HepG2 (cell line): ENCODE results near the gene C19orf38. TPM values are rescaled to one million over a fixed set of nuclear protein-coding genes. Genes with fewer than 3 reads are reported as not detected.

Experiments
- AHR ChIP-seq: IDR thresholded peaks from 2 replicates; pipeline ENCODE4 v1.6.1; 2018; ENCODE audit warnings: missing genetic modification reagents, missing compliant biosample characterization
- GPN1 ChIP-seq: sonication (generic); formaldehyde crosslinking; IDR thresholded peaks from 2 replicates; pipeline ENCODE4 v1.5.1; 2020; ENCODE audit warnings: missing genetic modification reagents, borderline replicate concordance
- GTF3A ChIP-seq: sonication (generic); formaldehyde crosslinking; conservative IDR thresholded peaks from 2 replicates; pipeline ENCODE4 v1.4.0; 2020; ENCODE audit warnings: mild to moderate bottlenecking, missing genetic modification reagents
- HNRNPLL ChIP-seq: fragments of 200-400 bp; formaldehyde crosslinking; IDR thresholded peaks from 2 replicates; pipeline ENCODE4 v1.6.1; 2017; ENCODE audit warnings: mild to moderate bottlenecking, low read depth, low read length; ENCODE audit not compliant: poor library complexity, severe bottlenecking
- MED1 ChIP-seq: sonication (generic); formaldehyde crosslinking; IDR thresholded peaks from 2 replicates; pipeline ENCODE4 v1.4.0; 2020; ENCODE audit warnings: missing genetic modification reagents
- PHF21A ChIP-seq: sonication (generic); formaldehyde crosslinking; IDR thresholded peaks from 2 replicates; pipeline ENCODE4 v1.5.0; 2020; ENCODE audit warnings: mild to moderate bottlenecking, missing genetic modification reagents
- RAD21 ChIP-seq: fragments of 450-650 bp; formaldehyde crosslinking; IDR thresholded peaks from 2 replicates; pipeline ENCODE4 v1.5.0; 2020; ENCODE audit warnings: mild to moderate bottlenecking
- SCMH1 ChIP-seq: sonication (generic); formaldehyde crosslinking; IDR thresholded peaks from 2 replicates; pipeline ENCODE4 v1.9.0; 2021; ENCODE audit warnings: missing genetic modification reagents, mild to moderate bottlenecking, borderline replicate concordance
- SIX1 ChIP-seq: sonication (generic); formaldehyde crosslinking; IDR thresholded peaks from 2 replicates; pipeline ENCODE4 v1.4.0; 2020; ENCODE audit warnings: missing genetic modification reagents, borderline replicate concordance
- SIX4 ChIP-seq: sonication (generic); formaldehyde crosslinking; IDR thresholded peaks from 2 replicates; pipeline ENCODE4 v1.4.0; 2020; ENCODE audit warnings: missing genetic modification reagents
- SNAI1 ChIP-seq: sonication (generic); formaldehyde crosslinking; IDR thresholded peaks from 2 replicates; pipeline ENCODE4 v1.5.0; 2020; ENCODE audit warnings: mild to moderate bottlenecking, missing genetic modification reagents, borderline replicate concordance
- TEAD2 ChIP-seq: sonication (generic); formaldehyde crosslinking; IDR thresholded peaks from 2 replicates; pipeline ENCODE4 v1.9.0; 2021; ENCODE audit warnings: missing genetic modification reagents
- XBP1 ChIP-seq: sonication (generic); formaldehyde crosslinking; IDR thresholded peaks from 2 replicates; pipeline ENCODE4 v1.5.0; 2020; ENCODE audit warnings: missing genetic modification reagents
- YEATS2 ChIP-seq: sonication (generic); formaldehyde crosslinking; IDR thresholded peaks from 2 replicates; pipeline ENCODE4 v1.4.0; 2020; ENCODE audit warnings: missing genetic modification reagents, borderline replicate concordance
- ZFP62 ChIP-seq: sonication (generic); formaldehyde crosslinking; IDR thresholded peaks from 2 replicates; pipeline ENCODE4 v1.4.0; 2020; ENCODE audit warnings: missing genetic modification reagents
- ZNF20 ChIP-seq: sonication (generic); formaldehyde crosslinking; IDR thresholded peaks from 2 replicates; pipeline ENCODE4 v1.4.0; 2020; ENCODE audit warnings: mild to moderate bottlenecking, moderate library complexity, missing genetic modification reagents
- ZNF337 ChIP-seq: sonication (generic); formaldehyde crosslinking; IDR thresholded peaks from 2 replicates; pipeline ENCODE4 v1.5.1; 2020; ENCODE audit warnings: missing genetic modification reagents, low read depth, mild to moderate bottlenecking, borderline replicate concordance
- ZNF33A ChIP-seq: sonication (generic); formaldehyde crosslinking; IDR thresholded peaks from 2 replicates; pipeline ENCODE4 v1.5.1; 2020; ENCODE audit warnings: missing genetic modification reagents, mild to moderate bottlenecking, moderate library complexity, borderline replicate concordance
- ZNF567 ChIP-seq: sonication (generic); formaldehyde crosslinking; IDR thresholded peaks from 2 replicates; pipeline ENCODE4 v1.8.1; 2023; ENCODE audit warnings: mild to moderate bottlenecking, missing genetic modification reagents, borderline replicate concordance
- polyA plus RNA-seq, 8 experiments: library from polyadenylated mRNA; depleted of rRNA in 3 of 8; stranded (reverse) in 7 of 8; unstranded in 1 of 8; fragments of >200 nt; fragmentation: Illumina TruSeq in 4 of 8; extraction: Trizol in 4 of 8; gene quantifications; 2 replicates each; pipeline versions ENCODE4 v1.2.1 to v1.2.3, GENCODE V29; 2011 to 2016; ENCODE audit warnings: low read depth in 4 of 8, missing spikeins in 1 of 8, mixed read lengths in 1 of 8; ENCODE audit not compliant: insufficient read depth in 1 of 8
- total RNA-seq, 5 experiments: library from RNA; depleted of rRNA; stranded (reverse); fragments of >200 nt; fragmentation: Illumina TruSeq; extraction: Trizol; gene quantifications; 2 replicates each; pipeline ENCODE4 v1.2.3, GENCODE V29; 2016; ENCODE audit warnings: low read depth in 1 of 5
- TF ChIP-seq, protein P1 (sequence below): IDR thresholded peaks from 2 replicates; pipeline ENCODE4 v1.6.1; 2018; ENCODE audit warnings: missing genetic modification reagents, mild to moderate bottlenecking, missing compliant biosample characterization
- TF ChIP-seq, protein P2 (sequence below): sonication (generic); formaldehyde crosslinking; IDR thresholded peaks from 2 replicates; pipeline ENCODE4; 2020; ENCODE audit warnings: missing genetic modification reagents, mild to moderate bottlenecking, borderline replicate concordance
- TF ChIP-seq, protein P3 (sequence below): sonication (generic); formaldehyde crosslinking; IDR thresholded peaks from 2 replicates; pipeline ENCODE4 v1.4.0; 2020; ENCODE audit warnings: missing genetic modification reagents, borderline replicate concordance

Gene C19orf38
- total and polyA plus RNA-seq, 2 of the 13 experiments (the other 11 are each of a cell fraction or from before 2014, with no cell fraction given) = 0.11 TPM; not detected in 1

DNA sequence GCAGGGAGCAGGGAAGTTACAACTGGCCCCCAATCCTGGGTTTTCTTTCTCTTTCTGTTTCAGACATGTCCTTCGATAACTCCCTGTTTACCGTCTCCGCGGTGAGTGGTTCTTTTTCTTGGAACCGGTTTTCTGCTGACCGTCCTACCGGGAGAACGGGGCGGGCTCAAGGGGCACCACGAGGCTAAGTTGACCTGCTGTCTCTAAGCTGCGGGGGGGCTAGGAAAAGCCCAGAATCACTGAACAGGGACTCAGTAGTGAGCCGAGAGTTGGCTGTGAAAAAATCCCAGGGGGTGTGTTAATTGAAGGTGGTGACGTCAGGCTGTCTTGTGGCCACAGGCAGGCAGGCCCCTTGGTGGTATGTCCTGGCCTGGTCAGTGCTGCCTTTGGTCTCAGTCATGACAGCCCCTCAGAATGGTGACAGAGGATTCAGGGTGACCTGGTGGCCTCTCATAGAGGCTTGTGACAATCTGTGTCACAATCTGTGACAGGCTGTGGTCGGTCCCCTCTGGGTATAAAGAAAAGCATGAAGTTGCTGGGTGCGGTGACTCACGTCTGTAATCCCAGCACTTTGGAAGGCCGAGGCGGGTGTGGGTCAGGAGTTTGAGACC is 15.0 kb downstream of the C19orf38 start (continued):
- TF ChIP-seq YEATS2 (CRISPR knock-in tag) (no peak), SIX4 (CRISPR knock-in tag) (no peak; the same call in 1 of the 2 replicates), ZNF567 (CRISPR knock-in tag) (no peak), GTF3A (CRISPR knock-in tag) (no peak), MED1 (CRISPR knock-in tag) (0 out of 2 replicates have a peak, but pooled peaks have one; percentile 21), ZFP62 (CRISPR knock-in tag) (no peak), ZNF337 (CRISPR knock-in tag) (no peak), TEAD2 (CRISPR knock-in tag) (no peak), ZNF33A (CRISPR knock-in tag) (no peak), SIX1 (CRISPR knock-in tag) (no peak), SNAI1 (no peak), PHF21A (CRISPR knock-in tag) (no peak), ZNF20 (no peak), RAD21 (CRISPR knock-in tag) (no peak), AHR (no peak), HNRNPLL (no peak), GPN1 (CRISPR knock-in tag) (no peak), SCMH1 (CRISPR knock-in tag) (no peak), XBP1 (CRISPR knock-in tag) (no peak)
- TF ChIP-seq, protein P1, sequence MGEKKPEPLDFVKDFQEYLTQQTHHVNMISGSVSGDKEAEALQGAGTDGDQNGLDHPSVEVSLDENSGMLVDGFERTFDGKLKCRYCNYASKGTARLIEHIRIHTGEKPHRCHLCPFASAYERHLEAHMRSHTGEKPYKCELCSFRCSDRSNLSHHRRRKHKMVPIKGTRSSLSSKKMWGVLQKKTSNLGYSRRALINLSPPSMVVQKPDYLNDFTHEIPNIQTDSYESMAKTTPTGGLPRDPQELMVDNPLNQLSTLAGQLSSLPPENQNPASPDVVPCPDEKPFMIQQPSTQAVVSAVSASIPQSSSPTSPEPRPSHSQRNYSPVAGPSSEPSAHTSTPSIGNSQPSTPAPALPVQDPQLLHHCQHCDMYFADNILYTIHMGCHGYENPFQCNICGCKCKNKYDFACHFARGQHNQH (CRISPR knock-in tag) = no peak
- TF ChIP-seq, protein P2, sequence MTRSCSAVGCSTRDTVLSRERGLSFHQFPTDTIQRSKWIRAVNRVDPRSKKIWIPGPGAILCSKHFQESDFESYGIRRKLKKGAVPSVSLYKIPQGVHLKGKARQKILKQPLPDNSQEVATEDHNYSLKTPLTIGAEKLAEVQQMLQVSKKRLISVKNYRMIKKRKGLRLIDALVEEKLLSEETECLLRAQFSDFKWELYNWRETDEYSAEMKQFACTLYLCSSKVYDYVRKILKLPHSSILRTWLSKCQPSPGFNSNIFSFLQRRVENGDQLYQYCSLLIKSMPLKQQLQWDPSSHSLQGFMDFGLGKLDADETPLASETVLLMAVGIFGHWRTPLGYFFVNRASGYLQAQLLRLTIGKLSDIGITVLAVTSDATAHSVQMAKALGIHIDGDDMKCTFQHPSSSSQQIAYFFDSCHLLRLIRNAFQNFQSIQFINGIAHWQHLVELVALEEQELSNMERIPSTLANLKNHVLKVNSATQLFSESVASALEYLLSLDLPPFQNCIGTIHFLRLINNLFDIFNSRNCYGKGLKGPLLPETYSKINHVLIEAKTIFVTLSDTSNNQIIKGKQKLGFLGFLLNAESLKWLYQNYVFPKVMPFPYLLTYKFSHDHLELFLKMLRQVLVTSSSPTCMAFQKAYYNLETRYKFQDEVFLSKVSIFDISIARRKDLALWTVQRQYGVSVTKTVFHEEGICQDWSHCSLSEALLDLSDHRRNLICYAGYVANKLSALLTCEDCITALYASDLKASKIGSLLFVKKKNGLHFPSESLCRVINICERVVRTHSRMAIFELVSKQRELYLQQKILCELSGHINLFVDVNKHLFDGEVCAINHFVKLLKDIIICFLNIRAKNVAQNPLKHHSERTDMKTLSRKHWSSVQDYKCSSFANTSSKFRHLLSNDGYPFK (CRISPR knock-in tag) = no peak
- TF ChIP-seq, protein P3, sequence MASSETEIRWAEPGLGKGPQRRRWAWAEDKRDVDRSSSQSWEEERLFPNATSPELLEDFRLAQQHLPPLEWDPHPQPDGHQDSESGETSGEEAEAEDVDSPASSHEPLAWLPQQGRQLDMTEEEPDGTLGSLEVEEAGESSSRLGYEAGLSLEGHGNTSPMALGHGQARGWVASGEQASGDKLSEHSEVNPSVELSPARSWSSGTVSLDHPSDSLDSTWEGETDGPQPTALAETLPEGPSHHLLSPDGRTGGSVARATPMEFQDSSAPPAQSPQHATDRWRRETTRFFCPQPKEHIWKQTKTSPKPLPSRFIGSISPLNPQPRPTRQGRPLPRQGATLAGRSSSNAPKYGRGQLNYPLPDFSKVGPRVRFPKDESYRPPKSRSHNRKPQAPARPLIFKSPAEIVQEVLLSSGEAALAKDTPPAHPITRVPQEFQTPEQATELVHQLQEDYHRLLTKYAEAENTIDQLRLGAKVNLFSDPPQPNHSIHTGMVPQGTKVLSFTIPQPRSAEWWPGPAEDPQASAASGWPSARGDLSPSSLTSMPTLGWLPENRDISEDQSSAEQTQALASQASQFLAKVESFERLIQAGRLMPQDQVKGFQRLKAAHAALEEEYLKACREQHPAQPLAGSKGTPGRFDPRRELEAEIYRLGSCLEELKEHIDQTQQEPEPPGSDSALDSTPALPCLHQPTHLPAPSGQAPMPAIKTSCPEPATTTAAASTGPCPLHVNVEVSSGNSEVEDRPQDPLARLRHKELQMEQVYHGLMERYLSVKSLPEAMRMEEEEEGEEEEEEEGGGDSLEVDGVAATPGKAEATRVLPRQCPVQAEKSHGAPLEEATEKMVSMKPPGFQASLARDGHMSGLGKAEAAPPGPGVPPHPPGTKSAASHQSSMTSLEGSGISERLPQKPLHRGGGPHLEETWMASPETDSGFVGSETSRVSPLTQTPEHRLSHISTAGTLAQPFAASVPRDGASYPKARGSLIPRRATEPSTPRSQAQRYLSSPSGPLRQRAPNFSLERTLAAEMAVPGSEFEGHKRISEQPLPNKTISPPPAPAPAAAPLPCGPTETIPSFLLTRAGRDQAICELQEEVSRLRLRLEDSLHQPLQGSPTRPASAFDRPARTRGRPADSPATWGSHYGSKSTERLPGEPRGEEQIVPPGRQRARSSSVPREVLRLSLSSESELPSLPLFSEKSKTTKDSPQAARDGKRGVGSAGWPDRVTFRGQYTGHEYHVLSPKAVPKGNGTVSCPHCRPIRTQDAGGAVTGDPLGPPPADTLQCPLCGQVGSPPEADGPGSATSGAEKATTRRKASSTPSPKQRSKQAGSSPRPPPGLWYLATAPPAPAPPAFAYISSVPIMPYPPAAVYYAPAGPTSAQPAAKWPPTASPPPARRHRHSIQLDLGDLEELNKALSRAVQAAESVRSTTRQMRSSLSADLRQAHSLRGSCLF (CRISPR knock-in tag) = no peak
